HG03460 (cell line): Measurements from ENCODE around the gene AHSP.
"Not testable (repeated sequence)": the region's sequence is repeated elsewhere in the genome, so short reads cannot be mapped to it uniquely, and the experiment has no call there.

Source experiments
- ATAC-seq: cut with Tn5 transposase; IDR thresholded peaks from one replicate; pipeline ENCODE4 v1.9.1; 2021; ENCODE audit not compliant: unreplicated experiment

Gene AHSP

DNA sequence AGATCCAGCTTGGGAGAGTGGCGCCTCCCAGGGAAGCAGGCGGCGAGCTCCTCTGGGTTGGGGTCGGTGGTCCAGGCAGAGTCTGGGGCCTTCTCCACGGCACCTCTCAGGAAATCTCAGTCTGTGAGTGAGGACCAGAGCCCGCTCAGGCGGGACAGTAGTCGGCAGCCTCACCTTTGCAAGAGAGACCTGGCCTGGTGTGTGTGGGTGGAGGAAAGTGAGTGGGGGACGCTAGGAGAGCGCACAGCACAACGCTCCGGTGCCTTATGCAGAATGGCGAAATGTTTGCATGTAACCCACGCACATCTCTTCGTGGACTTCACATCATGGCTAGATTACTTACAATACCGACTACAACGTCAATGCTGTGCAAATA is 2.2 kb downstream of the AHSP start:
- ATAC-seq, result no peak

DNA sequence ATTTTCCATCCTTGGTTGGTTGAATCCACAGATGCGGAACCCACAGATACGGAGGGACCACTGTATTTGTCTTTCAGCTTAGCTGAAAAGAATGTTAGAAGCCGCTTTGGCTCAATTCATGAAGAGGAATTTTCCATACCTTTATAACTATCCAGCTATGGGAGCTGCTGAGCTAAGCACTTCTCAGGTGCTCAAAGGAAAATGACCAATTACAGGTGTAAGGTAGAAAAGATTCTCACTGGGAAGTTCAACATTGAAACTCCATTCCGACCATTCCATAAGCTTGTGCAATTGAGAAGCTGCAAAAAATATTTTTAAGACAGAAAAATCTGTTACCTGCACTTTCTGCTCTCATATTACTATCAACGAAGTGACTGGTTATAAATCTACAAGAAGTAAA is 2.7 kb downstream of the AHSP start:
- no peak for ATAC-seq

DNA sequence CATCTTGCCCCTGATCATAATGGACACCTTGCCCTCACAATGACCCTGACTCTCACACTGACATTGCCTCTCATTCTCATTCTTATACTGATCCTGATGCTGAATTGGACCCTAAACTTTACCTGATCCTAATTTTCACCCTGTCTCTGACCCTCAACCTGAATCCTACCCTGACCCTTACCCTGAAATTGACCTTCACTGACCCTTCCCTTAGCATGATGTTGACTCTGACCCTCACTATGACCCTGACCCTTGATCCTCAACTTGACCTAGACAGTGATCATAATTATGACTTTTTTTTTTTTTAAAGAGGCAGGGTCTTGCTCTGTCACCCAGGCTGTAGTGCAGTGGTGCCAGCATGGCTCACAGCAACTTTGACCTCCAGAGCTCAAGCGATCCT is 3.4 kb downstream of the AHSP start:
- ATAC-seq, result no peak

DNA sequence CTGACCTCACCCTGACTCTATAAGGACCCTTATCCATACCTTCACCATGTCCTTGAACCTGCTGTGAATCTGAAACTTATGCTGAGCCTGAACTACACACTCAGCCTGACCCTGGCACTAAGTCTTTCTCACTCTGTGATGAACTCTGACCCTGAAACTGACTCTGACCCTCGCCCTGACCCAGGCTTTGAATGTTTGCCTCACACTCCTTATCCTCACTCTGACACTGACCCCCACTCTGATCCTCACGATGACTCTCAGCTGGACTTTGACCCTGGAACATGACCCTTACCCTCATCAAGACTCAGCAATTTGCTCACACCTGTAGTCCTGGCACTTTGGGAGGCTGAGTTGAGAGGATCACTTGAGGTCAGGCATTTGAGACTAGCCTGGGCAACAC is 4.4 kb downstream of the AHSP start:
- no peak for ATAC-seq

DNA sequence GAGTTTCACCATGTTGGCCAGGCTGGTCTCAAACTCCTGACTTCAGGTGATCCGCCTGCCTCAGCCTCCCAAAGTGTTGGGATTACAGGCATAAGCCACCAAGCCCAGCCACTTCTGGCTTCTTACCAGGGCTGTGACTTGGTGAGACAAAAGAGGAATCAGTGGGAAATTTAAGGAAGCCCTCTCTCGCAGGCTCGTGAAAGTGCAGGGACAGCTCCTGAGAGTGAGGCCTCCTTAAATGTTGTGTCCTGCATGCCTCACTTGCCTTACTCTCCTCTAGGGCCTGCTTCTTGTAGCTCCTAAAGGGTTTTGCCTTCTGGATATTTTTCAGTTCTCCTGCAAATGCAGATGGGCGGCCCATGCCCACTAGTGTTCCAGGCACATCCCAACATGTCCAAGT is 5.2 kb downstream of the AHSP start:
- no peak for ATAC-seq

DNA sequence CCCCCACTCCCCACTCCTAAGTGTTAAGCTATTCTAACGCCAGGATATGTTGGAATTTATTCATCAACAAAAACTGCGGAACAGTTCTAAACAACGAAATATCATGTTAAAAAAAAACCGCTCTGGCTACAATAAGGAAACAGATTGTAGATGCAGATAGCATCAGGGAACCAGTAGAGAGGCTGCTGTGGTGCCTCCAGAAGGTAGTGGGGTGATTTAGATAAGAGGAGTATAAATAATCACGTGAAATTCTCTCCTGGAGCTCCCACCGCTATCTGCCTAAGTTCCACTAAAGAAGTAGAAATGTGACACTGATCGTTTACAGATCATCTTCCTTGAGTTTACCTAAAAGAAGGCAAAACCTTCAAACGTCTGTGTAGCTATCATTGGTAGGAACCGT is 8.0 kb downstream of the AHSP start:
- no peak for ATAC-seq

DNA sequence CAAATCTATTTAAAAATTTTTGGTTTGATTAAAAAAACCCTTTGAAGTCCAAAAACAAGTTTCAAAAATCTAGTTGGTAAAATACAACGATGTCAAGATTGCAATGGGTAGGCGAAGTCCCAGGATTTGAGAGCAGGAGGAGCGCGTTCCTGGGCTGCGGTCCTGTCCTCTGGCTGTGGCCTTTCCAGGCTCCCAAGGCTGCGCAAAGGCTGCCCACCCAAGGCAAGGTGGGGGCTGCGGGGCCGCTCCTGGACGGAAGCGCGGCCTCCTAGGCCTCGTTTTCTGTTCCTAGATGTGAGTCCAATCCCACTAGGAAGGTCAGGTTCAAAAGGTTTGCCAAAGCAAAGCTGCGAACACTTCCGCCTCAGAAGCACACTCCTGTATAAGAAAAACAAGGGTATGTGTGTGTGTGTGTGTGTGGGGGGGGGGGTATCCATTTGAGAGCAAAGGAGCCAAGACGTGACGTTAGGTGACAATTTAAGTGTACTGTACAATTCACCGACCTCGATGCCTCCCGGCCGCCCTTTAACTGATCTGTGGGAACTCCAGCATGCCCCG is 9.2 kb downstream of the AHSP start:
- no peak for ATAC-seq

DNA sequence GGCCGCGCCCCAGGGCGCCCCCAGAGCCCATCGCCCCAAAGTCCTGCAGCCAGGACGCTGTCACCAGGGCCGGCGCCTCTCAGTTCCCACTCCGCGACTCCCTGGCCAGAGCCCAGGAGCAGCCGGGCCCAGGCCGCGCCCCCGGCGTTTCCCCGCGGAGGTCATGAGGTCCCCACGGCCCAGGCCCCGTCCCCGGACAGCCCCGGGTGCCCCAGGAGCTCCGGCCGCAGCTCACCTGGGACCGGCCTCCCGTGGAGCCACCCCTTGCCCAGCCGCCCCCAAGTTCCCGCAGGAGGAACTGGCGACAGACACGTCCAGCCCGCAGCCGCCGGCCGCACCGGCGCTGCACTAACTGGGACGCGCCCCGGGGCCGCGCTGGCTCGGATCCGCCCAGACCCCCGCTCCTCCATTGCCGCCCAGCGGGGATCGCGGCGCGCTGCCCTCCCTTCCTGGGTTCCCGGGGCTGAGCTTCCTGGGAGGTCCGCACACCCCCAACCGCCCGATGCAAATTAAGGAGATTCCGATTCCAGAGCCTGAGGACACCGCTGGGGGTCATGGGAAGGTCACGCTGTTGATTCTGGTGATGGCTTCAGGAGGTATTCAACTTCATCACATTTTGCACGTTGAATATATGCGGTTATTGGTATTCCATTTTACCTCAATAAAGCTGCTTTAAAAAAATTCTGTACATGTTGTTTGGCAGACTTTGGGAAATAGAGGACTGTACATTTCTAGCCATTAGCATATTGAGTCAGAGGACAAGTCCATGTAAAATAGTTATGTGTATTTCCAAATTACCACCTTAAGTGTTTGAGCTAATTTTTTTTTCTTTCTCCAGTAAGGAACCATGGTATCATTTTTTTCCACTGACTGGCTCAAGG is 9.9 kb downstream of the AHSP start:
- ATAC-seq, result no peak

DNA sequence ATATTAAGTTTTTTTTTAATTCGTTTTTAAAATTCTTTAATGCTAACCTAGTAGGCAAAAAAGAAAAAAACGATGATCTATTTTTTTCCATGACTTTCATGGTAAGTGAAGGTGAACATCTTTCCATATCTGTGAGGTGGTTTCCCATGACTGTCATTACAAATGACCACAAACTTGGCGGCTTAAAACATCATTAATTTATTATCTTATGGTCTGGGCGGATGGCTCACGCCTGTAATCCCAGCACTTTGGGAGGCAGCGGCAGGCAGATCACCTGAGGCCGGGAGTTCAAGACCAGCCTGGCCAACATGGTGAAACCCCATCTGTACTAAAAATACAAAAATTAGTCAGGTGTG is 10.5 kb downstream of the AHSP start:
- not testable (repeated sequence) for ATAC-seq

DNA sequence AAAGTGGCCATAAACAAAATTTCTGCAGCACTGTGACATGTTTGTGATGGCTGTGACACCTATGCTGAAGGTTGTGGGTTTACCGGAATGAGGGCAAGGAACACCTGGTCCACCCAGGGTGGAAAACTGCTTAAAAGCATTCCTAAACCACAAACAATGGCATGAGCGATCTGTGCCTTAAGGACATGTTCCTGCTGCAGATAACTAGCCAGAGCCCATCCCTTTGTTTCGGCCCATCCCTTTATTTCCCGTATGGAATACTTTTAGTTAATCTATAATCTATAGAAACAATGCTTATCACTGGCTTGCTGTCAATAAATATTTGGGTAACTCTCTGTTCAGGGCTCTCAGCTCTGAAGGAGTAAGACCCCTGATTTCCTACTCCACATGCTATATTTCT is 12.1 kb downstream of the AHSP start:
- not testable (repeated sequence) for ATAC-seq

DNA sequence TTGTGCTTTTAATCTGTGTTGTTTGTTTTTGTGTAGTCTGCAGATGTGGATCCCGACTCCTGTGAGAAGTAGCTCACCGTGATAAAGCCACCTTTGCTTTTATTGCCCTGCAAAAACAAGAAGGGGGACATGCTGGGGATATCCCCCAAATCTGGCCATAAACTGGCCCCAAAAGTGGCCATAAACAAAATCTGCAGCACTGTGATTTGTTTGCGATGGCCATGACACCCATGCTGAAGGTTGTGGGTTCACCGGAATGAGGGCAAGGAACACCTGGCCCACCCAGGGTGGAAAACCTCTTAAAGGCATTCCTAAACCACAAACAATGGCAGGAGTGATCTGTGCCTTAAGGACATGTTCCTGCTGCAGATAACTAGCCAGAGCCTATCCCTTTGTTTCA is 15.1 kb downstream of the AHSP start:
- ATAC-seq, result no peak

DNA sequence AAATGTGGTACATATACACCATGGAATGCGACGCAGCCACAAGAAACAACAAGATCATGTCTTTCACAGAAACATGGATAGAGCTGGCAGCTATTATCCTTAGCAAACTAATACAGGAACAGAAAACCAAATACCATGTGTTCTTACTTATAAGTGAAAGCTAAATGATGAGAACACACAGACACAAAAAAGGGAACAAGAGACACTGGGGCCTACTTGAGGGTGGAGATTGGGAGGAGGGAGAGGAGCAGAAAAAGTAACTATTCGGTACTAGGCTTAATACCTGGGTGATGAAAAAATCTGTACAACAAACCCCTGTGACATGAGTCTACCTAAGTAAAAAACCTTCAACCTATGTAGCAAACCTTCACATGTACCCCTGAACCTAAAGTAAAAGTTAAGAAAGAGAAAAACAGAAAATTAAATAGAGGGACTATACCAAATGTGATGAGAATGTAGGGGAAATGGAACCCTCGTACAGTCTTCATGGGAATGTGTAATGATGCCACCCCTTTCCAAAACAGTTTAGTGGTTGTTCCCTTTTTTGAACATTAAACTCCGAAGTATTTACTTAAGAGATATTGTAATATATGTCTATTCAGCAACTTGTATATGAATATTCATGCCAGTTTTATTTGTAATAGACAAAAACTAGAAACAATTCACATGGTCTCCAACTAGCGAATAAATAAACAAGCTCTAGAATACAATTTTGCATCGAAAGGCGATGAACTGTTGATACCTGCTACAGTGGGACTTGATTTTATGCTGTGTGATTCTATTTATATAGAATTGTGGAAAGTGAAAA is 33.9 kb downstream of the AHSP start:
- no peak for ATAC-seq

DNA sequence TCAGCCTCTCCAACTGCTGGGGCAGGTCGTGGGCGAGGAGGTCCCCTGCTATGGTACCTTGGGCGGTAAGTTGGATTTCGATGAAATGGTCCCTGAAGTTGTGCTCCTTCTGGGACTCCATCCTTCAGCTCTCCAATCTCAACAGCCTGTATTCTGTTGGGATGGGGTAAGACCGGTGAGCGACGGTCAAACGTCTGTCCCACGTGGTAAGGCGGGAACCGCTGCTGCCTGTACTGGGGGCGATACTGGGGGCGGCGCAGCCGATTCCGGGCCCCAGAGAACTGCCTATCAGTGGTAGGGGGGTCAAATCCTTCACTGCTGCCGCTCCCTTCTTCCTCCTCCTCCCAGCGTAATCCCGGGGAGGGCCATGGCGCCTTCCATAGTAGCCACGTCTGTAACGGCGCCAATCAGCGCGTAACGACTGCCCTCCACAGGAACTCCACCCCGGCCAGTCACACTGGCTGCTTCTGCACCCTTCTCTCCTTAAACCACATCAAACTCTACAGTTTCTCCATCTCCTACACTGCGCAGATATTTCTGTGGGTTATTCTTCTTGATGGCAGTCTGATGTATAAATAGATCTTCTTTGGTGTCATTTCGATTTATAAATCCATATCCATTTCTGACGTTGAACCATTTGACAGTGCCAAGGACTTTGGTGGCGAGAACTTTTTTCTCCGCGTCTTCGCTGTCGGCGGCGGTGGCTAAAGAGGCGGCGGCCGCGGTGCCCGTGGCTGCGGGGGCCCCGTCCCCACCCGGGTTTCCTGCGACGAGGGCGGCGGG is 41.1 kb downstream of the AHSP start:
- no peak for ATAC-seq

DNA sequence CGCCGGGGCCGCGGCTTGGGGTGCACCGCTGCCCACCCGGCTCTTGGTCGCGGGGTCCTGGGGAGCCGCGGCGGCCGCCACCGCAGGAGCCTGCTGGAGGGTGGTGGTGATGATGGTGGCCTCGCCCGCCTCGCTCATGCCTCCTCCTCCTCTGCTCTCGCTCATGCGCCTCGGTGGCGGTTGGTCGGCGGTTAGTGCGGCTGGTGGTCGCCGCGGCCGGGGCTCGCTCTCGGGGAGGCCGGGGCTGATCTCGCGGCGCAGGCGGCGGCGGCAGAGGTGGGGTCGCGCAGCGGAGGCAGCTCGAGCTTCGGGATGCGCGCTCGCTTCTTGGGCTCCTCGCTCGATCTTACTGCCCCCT is 41.6 kb downstream of the AHSP start:
- no peak for ATAC-seq

DNA sequence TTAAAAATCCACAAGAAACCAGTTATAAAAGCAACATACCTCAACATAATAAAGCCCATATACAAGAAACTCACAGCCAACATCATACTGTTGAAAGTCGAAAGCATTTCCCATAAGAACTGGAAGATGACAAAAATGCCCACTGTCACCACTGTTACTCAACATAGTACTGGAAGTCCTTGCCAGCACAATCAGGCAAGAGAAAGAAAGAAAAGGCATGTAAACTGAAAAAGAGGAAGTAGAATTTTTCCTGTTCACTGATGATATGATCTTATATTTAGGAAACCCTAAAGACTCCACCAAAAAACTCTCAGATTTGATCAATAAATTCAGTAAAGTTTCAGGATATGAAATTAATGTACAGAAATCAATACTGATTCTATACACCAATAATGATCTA is 45.1 kb downstream of the AHSP start:
- no peak for ATAC-seq

DNA sequence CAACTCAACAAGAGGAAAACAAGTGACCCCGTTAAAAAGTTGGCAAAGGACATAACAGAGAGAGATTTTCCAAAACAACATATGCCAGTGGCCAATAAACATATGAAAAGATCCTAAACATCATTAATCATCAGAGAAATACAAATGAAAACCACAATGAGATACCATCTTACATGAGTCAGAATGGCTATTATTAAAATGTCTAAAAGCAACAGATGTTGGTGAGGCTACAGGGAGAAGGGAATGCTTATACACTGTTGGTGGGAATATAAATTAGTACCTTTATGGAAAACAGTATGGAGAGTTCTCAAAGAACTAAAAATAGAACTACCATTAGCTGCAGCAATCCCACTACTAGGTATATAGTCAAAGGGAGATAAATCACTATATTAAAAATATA is 46.5 kb downstream of the AHSP start:
- ATAC-seq, result not testable (repeated sequence)

DNA sequence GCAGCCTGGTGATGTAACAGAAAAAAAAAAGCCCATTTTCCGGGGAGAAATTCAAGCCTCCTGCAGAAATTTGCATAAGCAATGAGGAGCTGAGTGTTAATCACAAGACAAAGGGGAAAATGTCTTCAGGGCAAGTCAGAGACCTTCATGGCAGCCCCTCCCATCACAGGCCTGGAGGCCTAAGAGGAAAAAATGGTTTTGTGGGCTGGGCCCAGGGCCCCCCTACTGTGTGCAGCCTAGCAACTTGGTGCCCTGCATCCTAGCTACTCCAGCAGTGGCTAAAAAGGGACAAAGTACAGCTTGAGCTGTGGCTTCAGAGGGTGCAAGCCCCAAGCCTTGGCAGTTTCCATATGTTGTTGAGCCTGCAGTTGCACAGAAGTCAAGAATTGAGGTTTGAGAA is 49.7 kb downstream of the AHSP start:
- no peak for ATAC-seq
